Spleen (tissue), 7 donors: ENCODE data around the gene ABHD5.

Experiments
- POLR2A ChIP-seq, 3 donors: fragments of 450-650 bp; IDR thresholded peaks; one replicate each; pipeline ENCODE4 v1.5.1; 2017; ENCODE audit warnings: antibody characterized with exemption in 3 of 3, mild to moderate bottlenecking in 1 of 3
- TF ChIP-seq, protein P1 (sequence below), 11 experiments: fragments of 200-600 bp in 7 of 11; fragments of 450-650 bp in 4 of 11; sonication (generic) in 4 of 11; IDR thresholded peaks in 8 of 11; conservative IDR thresholded peaks in 3 of 11; 1 replicate in 7 of 11; 2 replicates in 4 of 11; pipeline versions ENCODE4 v1.4.0 to v1.8.0; 2016 to 2021; ENCODE audit warnings: antibody characterized with exemption in 11 of 11, inconsistent platforms in 4 of 11, mild to moderate bottlenecking in 1 of 11
- donor health status: DM: no; HTN: no; CAD: no; lungs with moderate emphysema.
- donor health status: DM: no; HTN: no; CAD: no.
- donor health status: DM: no; HTN: no; CAD: no.

- TF ChIP-seq, protein P1, sequence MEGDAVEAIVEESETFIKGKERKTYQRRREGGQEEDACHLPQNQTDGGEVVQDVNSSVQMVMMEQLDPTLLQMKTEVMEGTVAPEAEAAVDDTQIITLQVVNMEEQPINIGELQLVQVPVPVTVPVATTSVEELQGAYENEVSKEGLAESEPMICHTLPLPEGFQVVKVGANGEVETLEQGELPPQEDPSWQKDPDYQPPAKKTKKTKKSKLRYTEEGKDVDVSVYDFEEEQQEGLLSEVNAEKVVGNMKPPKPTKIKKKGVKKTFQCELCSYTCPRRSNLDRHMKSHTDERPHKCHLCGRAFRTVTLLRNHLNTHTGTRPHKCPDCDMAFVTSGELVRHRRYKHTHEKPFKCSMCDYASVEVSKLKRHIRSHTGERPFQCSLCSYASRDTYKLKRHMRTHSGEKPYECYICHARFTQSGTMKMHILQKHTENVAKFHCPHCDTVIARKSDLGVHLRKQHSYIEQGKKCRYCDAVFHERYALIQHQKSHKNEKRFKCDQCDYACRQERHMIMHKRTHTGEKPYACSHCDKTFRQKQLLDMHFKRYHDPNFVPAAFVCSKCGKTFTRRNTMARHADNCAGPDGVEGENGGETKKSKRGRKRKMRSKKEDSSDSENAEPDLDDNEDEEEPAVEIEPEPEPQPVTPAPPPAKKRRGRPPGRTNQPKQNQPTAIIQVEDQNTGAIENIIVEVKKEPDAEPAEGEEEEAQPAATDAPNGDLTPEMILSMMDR (IDR thresholded peaks at IDR 0.05 in 8 of 11, conservative IDR thresholded peaks at IDR 0.05 in 3 of 11) = no peak
- no peak for TF ChIP-seq POLR2A (IDR thresholded peaks at IDR 0.05)
These were observed 71.7 kb downstream of the ABHD5 start for GRCh38 chr3:43762451-43762850.
